HepG2 (cell line): ENCODE data around the gene AGAP3. TPM values are rescaled to one million over a fixed set of nuclear protein-coding genes. Genes with fewer than 3 reads are reported as not detected.
A peak's percentile ranks its signal among the peaks of the same experiment; 100 is the strongest.

Source experiments
- ATAC-seq: fragments of 200-7000 bp; cut with Tn5 transposase; 3 replicates; pipeline ENCODE4 v1.9.1; 2020; ENCODE audit warnings: mild to moderate bottlenecking, moderate library complexity
- BruUV-seq: library from RNA; stranded (reverse); fragments of 400-500 nt; replicated peaks from 2 replicates; lab custom pipeline; 2021; lab: Mats Ljungman, UMichigan
- CTCF ChIA-PET: fragments of 300-600 bp; formaldehyde crosslinking; extraction: SDS; loops from one replicate; lab custom pipeline; 2021; ENCODE audit warnings: low total read pairs, inconsistent platforms, low intra/inter-chr PET ratio; lab: Yijun Ruan, JAX
- POLR2A ChIA-PET: fragments of 350-600 bp; sonication (Branson Sonifier 250); formaldehyde crosslinking; loops from one replicate; lab custom pipeline; 2020; ENCODE audit warnings: antibody characterized with exemption, inconsistent platforms; lab: Yijun Ruan, JAX
- DNase-seq: peaks from one replicate; pipeline ENCODE4 v3.0.0-alpha.2; 2015; ENCODE audit warnings: low spot score
- FAIRE-seq: peaks from 3 replicates; lab custom pipeline; 2011; peaks lifted over from hg19 to GRCh38; lab: Jason Lieb, UNC
- H2AFZ ChIP-seq: one replicate; pipeline ENCODE4 v1.6.1; 2011; ENCODE audit warnings: low read length, inconsistent platforms
- H3K27ac ChIP-seq: fragments of 300-600 bp; 3 replicates; pipeline ENCODE4 v1.8.0; 2011; ENCODE audit warnings: mixed run types, mild to moderate bottlenecking, mixed read lengths, low read length, inconsistent platforms; ENCODE audit not compliant: insufficient read depth; ENCODE audit errors: extremely low read length
- H3K27me3 ChIP-seq, 2 experiments: fragments of 200-600 bp in 1 of 2; 2 replicates in 1 of 2; 3 replicates in 1 of 2; pipeline versions ENCODE4 v1.6.0 to v1.8.0; 2011; ENCODE audit warnings: low read length in 2 of 2, mild to moderate bottlenecking in 2 of 2, moderate library complexity in 2 of 2, inconsistent platforms in 1 of 2; ENCODE audit not compliant: insufficient read depth in 2 of 2, control insufficient read depth in 1 of 2
- H3K36me3 ChIP-seq, 2 experiments: fragments of 200-600 bp in 1 of 2; replicated peaks in 1 of 2; 2 replicates in 1 of 2; 3 replicates in 1 of 2; pipeline versions ENCODE4 v1.5.1 to v1.8.0; 2011; ENCODE audit warnings: low read length in 2 of 2, inconsistent platforms in 1 of 2; ENCODE audit not compliant: insufficient read depth in 2 of 2, control insufficient read depth in 1 of 2
- H3K4me1 ChIP-seq: 2 replicates; pipeline ENCODE4 v1.5.1; 2012; ENCODE audit warnings: low read length, inconsistent platforms; ENCODE audit not compliant: insufficient read depth
- H3K4me2 ChIP-seq: 2 replicates; pipeline ENCODE4 v1.6.0; 2011; ENCODE audit warnings: low read depth, low read length, inconsistent platforms
- H3K4me3 ChIP-seq, 3 experiments: fragments of 200-600 bp in 1 of 3; sonication (generic), shearing (Covaris generic) in 1 of 3; replicated peaks in 1 of 3; 2 replicates each; pipeline ENCODE4 v1.5.1; 2011 to 2016; ENCODE audit warnings: low read length in 3 of 3, inconsistent platforms in 2 of 3, low read depth in 2 of 3, mild to moderate bottlenecking in 2 of 3, control low read depth in 1 of 3, mixed read lengths in 1 of 3; ENCODE audit not compliant: insufficient read depth in 1 of 3
- H3K79me2 ChIP-seq: one replicate; pipeline ENCODE4 v1.6.1; 2011; ENCODE audit warnings: low read length, inconsistent platforms; ENCODE audit not compliant: insufficient read depth
- H3K9ac ChIP-seq: 2 replicates; pipeline ENCODE4 v1.6.0; 2011; ENCODE audit warnings: mild to moderate bottlenecking, low read depth, low read length, inconsistent platforms; ENCODE audit not compliant: insufficient read depth
- H3K9me3 ChIP-seq: 2 replicates; pipeline ENCODE4 v1.5.1; 2012; ENCODE audit warnings: mild to moderate bottlenecking, low read length
- H4K20me1 ChIP-seq: 2 replicates; pipeline ENCODE4 v1.6.0; 2011; ENCODE audit warnings: inconsistent platforms, mild to moderate bottlenecking, low read length, moderate library complexity; ENCODE audit not compliant: insufficient read depth
- EHMT2 ChIP-seq: fragments of 200-600 bp; sonication (generic); IDR thresholded peaks from 2 replicates; pipeline ENCODE4 v1.7.0; 2017; ENCODE audit warnings: antibody characterized with exemption, low read depth, low read length, borderline replicate concordance
- GFI1 ChIP-seq: sonication (generic); formaldehyde crosslinking; IDR thresholded peaks from 2 replicates; pipeline ENCODE4 v1.5.0; 2020; ENCODE audit warnings: missing genetic modification reagents, mild to moderate bottlenecking, borderline replicate concordance
- MAFF ChIP-seq: IDR thresholded peaks from 2 replicates; pipeline ENCODE4 v1.6.1; 2011; ENCODE audit warnings: low read depth, low read length, improper control_type of control experiment
- MAFK ChIP-seq, 2 experiments: IDR thresholded peaks in 1 of 2; conservative IDR thresholded peaks in 1 of 2; 2 replicates each; pipeline ENCODE4 v1.6.1; 2011; ENCODE audit warnings: improper control_type of control experiment in 2 of 2, low read length in 2 of 2
- STAT5B ChIP-seq: sonication (generic); formaldehyde crosslinking; IDR thresholded peaks from 2 replicates; pipeline ENCODE4 v1.4.0; 2020; ENCODE audit warnings: missing genetic modification reagents
- TBX3 ChIP-seq: fragments of 450-650 bp; IDR thresholded peaks from 2 replicates; pipeline ENCODE4 v1.6.1; 2017; ENCODE audit warnings: antibody characterized with exemption, mild to moderate bottlenecking, inconsistent platforms, borderline replicate concordance
- TOE1 ChIP-seq: sonication (generic); formaldehyde crosslinking; IDR thresholded peaks from 2 replicates; pipeline ENCODE4 v1.4.0; 2020; ENCODE audit warnings: mild to moderate bottlenecking, missing genetic modification reagents
- ZNF431 ChIP-seq: sonication (generic); formaldehyde crosslinking; IDR thresholded peaks from 2 replicates; pipeline ENCODE4 v1.9.0; 2022; ENCODE audit warnings: missing genetic modification reagents, low read depth, mild to moderate bottlenecking, borderline replicate concordance
- WGBS: methylation state at CpG from one replicate; pipeline ENCODE4 v1.1.6; 2017; ENCODE audit warnings: low lambda C conversion rate; 5-methylcytosine and 5-hydroxymethylcytosine counted together
- in situ Hi-C: cut with HindIII; loops from 2 replicates; pipeline ENCODE4 v1.10.0; 2017; ENCODE audit warnings: low pct_unique_long_range_greater_than_20kb; ENCODE audit not compliant: extremely low pct_ligation_motif_present
- intact Hi-C: fragments of 100-400 bp; cut with micrococcal nuclease; formaldehyde crosslinking; loops from one replicate; pipeline ENCODE4 v1.10.0; 2022; ENCODE audit not compliant: unreplicated experiment
- polyA plus RNA-seq, 8 experiments: library from polyadenylated mRNA; depleted of rRNA in 3 of 8; stranded (reverse) in 7 of 8; unstranded in 1 of 8; fragments of >200 nt; fragmentation: Illumina TruSeq in 4 of 8; extraction: Trizol in 4 of 8; gene quantifications; 2 replicates each; pipeline versions ENCODE4 v1.2.1 to v1.2.3, GENCODE V29; 2011 to 2016; ENCODE audit warnings: low read depth in 4 of 8, missing spikeins in 1 of 8, mixed read lengths in 1 of 8; ENCODE audit not compliant: insufficient read depth in 1 of 8
- total RNA-seq, 5 experiments: library from RNA; depleted of rRNA; stranded (reverse); fragments of >200 nt; fragmentation: Illumina TruSeq; extraction: Trizol; gene quantifications; 2 replicates each; pipeline ENCODE4 v1.2.3, GENCODE V29; 2016; ENCODE audit warnings: low read depth in 1 of 5
- TF ChIP-seq, protein P1 (sequence below): sonication (generic); formaldehyde crosslinking; IDR thresholded peaks from 2 replicates; pipeline ENCODE4 v1.5.0; 2020; ENCODE audit warnings: mild to moderate bottlenecking, missing genetic modification reagents, moderate library complexity

The AGAP3 gene
- total and polyA plus RNA-seq, 2 of the 13 experiments (the other 11 are each of a cell fraction or from before 2014, with no cell fraction given): 31.3 to 61.4 TPM

DNA sequence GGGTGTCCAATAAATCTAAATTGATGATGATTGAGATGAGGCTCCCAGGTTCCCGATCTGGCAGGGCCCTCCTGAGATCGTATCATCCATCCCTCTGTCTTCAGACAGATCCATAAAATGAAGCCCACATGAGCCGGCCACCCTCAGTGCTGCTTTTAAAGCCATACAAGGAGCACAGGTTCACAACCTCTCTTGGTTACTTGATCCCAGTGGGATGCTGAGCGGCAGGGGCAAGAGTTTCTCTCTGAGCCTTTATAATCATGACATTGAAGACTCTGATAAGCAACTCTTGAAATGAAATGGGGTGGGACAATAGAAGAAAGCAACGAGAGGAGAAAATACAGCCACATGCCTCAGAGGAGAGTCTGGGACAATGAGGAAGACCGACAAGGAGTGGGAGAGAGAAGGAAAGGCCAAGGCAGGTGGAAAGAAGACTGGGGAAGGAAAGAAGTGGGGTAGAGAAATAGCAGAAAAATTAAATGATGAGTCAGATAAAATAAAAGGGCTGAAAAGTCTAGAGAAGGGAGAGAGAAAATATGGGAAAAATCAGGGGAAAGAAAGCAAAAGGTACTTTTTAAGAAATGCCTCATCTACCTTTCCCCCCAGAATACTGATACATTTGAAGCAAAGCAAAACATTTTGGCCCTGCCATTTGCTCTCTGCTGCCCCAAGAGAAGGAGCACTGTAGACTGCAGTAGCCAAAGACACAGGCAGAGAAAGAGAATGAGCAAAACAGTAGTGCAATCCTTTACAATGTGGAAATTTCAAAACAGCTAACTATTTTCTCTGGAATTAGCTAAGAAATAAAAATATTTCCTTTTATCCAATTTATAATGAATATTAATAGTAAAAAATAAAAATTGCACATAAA lies 66.6 kb downstream of the AGAP3 start:
- no peak overlapping the region for H3K9ac ChIP-seq
- ChIA-PET POLR2A (no interaction called here), CTCF (no interaction called here)
- H3K36me3 ChIP-seq: no peaks in the 10 kb centered on the region
- no peaks in the 10 kb centered on the region for H3K79me2 ChIP-seq
- FAIRE-seq (no peak), ATAC-seq (no peak), DNase-seq (no peak)
- peaks cover 4 to 48% of the 10 kb centered on the region in 2 experiments; a peak in 4 of 5 replicates for H3K27me3 ChIP-seq
- H4K20me1 ChIP-seq: no peaks in the 10 kb centered on the region
- WGBS: 13% methylated on average over 6 of the region's 6 CpGs
- no peaks in the 10 kb centered on the region for H3K9me3 ChIP-seq
- H3K27ac ChIP-seq: no peak overlapping the region
- intact Hi-C loops (no loop called here), in situ Hi-C loops (no loop called here)
- no peak overlapping the region for H3K4me2 ChIP-seq
- H2AFZ ChIP-seq: no peak overlapping the region
- no peaks in the 10 kb centered on the region for H3K4me1 ChIP-seq
- BruUV-seq: no TSS peak
- TF ChIP-seq EHMT2: no peak
- TF ChIP-seq MAFF: peak; percentile 59; the same call in 1 of the 2 replicates
- TF ChIP-seq TOE1: no peak
- TF ChIP-seq STAT5B (CRISPR knock-in tag): no peak
- TF ChIP-seq MAFK (conservative IDR thresholded peaks at IDR 0.05 in 1 of 2, IDR thresholded peaks at IDR 0.05 in 1 of 2; ENCODE audit: low read length in 2 of 2): peak; percentile 12 to 74; a peak in 2 of 4 replicates
- no peak for TF ChIP-seq TBX3
- no peak for TF ChIP-seq GFI1 (CRISPR knock-in tag)
- TF ChIP-seq ZNF431 (CRISPR knock-in tag): no peak
- TF ChIP-seq, protein P1, sequence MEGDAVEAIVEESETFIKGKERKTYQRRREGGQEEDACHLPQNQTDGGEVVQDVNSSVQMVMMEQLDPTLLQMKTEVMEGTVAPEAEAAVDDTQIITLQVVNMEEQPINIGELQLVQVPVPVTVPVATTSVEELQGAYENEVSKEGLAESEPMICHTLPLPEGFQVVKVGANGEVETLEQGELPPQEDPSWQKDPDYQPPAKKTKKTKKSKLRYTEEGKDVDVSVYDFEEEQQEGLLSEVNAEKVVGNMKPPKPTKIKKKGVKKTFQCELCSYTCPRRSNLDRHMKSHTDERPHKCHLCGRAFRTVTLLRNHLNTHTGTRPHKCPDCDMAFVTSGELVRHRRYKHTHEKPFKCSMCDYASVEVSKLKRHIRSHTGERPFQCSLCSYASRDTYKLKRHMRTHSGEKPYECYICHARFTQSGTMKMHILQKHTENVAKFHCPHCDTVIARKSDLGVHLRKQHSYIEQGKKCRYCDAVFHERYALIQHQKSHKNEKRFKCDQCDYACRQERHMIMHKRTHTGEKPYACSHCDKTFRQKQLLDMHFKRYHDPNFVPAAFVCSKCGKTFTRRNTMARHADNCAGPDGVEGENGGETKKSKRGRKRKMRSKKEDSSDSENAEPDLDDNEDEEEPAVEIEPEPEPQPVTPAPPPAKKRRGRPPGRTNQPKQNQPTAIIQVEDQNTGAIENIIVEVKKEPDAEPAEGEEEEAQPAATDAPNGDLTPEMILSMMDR: no peak
- no peak overlapping the region for H3K4me3 ChIP-seq
